ENCODE results near the gene LRRC56. TPM values are rescaled to one million over a fixed set of nuclear protein-coding genes. Genes with fewer than 3 reads are reported as not detected.

LRRC56 gene
- total and polyA plus RNA-seq, 2 of the 13 experiments (the other 11 are each of a cell fraction or from before 2014, with no cell fraction given) = 0.11 to 0.29 TPM

- TF ChIP-seq, protein P1, sequence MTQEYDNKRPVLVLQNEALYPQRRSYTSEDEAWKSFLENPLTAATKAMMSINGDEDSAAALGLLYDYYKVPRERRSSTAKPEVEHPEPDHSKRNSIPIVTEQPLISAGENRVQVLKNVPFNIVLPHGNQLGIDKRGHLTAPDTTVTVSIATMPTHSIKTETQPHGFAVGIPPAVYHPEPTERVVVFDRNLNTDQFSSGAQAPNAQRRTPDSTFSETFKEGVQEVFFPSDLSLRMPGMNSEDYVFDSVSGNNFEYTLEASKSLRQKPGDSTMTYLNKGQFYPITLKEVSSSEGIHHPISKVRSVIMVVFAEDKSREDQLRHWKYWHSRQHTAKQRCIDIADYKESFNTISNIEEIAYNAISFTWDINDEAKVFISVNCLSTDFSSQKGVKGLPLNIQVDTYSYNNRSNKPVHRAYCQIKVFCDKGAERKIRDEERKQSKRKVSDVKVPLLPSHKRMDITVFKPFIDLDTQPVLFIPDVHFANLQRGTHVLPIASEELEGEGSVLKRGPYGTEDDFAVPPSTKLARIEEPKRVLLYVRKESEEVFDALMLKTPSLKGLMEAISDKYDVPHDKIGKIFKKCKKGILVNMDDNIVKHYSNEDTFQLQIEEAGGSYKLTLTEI (CRISPR knock-in tag; conservative IDR thresholded peaks at IDR 0.05) = no peak
- TF ChIP-seq SALL2 (CRISPR knock-in tag; IDR thresholded peaks at IDR 0.05) = no peak
- TF ChIP-seq, protein P2, sequence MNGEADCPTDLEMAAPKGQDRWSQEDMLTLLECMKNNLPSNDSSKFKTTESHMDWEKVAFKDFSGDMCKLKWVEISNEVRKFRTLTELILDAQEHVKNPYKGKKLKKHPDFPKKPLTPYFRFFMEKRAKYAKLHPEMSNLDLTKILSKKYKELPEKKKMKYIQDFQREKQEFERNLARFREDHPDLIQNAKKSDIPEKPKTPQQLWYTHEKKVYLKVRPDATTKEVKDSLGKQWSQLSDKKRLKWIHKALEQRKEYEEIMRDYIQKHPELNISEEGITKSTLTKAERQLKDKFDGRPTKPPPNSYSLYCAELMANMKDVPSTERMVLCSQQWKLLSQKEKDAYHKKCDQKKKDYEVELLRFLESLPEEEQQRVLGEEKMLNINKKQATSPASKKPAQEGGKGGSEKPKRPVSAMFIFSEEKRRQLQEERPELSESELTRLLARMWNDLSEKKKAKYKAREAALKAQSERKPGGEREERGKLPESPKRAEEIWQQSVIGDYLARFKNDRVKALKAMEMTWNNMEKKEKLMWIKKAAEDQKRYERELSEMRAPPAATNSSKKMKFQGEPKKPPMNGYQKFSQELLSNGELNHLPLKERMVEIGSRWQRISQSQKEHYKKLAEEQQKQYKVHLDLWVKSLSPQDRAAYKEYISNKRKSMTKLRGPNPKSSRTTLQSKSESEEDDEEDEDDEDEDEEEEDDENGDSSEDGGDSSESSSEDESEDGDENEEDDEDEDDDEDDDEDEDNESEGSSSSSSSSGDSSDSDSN (CRISPR knock-in tag; IDR thresholded peaks at IDR 0.05) = no peak
- TF ChIP-seq, protein P3, sequence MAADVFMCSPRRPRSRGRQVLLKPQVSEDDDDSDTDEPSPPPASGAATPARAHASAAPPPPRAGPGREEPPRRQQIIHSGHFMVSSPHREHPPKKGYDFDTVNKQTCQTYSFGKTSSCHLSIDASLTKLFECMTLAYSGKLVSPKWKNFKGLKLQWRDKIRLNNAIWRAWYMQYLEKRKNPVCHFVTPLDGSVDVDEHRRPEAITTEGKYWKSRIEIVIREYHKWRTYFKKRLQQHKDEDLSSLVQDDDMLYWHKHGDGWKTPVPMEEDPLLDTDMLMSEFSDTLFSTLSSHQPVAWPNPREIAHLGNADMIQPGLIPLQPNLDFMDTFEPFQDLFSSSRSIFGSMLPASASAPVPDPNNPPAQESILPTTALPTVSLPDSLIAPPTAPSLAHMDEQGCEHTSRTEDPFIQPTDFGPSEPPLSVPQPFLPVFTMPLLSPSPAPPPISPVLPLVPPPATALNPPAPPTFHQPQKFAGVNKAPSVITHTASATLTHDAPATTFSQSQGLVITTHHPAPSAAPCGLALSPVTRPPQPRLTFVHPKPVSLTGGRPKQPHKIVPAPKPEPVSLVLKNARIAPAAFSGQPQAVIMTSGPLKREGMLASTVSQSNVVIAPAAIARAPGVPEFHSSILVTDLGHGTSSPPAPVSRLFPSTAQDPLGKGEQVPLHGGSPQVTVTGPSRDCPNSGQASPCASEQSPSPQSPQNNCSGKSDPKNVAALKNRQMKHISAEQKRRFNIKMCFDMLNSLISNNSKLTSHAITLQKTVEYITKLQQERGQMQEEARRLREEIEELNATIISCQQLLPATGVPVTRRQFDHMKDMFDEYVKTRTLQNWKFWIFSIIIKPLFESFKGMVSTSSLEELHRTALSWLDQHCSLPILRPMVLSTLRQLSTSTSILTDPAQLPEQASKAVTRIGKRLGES (CRISPR knock-in tag; IDR thresholded peaks at IDR 0.05; ENCODE audit: borderline replicate concordance) = no peak
- no peak for TF ChIP-seq POGK (CRISPR knock-in tag; conservative IDR thresholded peaks at IDR 0.05)
- no peak for TF ChIP-seq SOX13 (IDR thresholded peaks at IDR 0.05)
- TF ChIP-seq SOX13 (CRISPR knock-in tag; conservative IDR thresholded peaks at IDR 0.05 in 1 of 2, IDR thresholded peaks at IDR 0.05 in 1 of 2) = no peak; a peak in 1 of 4 replicates
- TF ChIP-seq NCOA5 (CRISPR knock-in tag; IDR thresholded peaks at IDR 0.05) = no peak
- no peak for TF ChIP-seq DNMT1 (CRISPR knock-in tag; IDR thresholded peaks at IDR 0.05)
- no peak for TF ChIP-seq JUN (CRISPR knock-in tag; IDR thresholded peaks at IDR 0.05)
- TF ChIP-seq, protein P4, sequence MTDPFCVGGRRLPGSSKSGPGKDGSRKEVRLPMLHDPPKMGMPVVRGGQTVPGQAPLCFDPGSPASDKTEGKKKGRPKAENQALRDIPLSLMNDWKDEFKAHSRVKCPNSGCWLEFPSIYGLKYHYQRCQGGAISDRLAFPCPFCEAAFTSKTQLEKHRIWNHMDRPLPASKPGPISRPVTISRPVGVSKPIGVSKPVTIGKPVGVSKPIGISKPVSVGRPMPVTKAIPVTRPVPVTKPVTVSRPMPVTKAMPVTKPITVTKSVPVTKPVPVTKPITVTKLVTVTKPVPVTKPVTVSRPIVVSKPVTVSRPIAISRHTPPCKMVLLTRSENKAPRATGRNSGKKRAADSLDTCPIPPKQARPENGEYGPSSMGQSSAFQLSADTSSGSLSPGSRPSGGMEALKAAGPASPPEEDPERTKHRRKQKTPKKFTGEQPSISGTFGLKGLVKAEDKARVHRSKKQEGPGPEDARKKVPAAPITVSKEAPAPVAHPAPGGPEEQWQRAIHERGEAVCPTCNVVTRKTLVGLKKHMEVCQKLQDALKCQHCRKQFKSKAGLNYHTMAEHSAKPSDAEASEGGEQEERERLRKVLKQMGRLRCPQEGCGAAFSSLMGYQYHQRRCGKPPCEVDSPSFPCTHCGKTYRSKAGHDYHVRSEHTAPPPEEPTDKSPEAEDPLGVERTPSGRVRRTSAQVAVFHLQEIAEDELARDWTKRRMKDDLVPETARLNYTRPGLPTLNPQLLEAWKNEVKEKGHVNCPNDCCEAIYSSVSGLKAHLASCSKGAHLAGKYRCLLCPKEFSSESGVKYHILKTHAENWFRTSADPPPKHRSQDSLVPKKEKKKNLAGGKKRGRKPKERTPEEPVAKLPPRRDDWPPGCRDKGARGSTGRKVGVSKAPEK (CRISPR knock-in tag; IDR thresholded peaks at IDR 0.05; ENCODE audit: borderline replicate concordance) = no peak
- TF ChIP-seq HNF4G (IDR thresholded peaks at IDR 0.05; ENCODE audit: borderline replicate concordance, low read depth, low read length) = no peak
- TF ChIP-seq HNF4G (CRISPR knock-in tag; IDR thresholded peaks at IDR 0.05; ENCODE audit: borderline replicate concordance, low read depth) = 0 out of 2 replicates have a peak, but pooled peaks have one; percentile 16
- TF ChIP-seq MAFF (IDR thresholded peaks at IDR 0.05; ENCODE audit: low read depth, low read length) = no peak
Measured at GRCh38 chr11:559712-560304, 22.5 kb downstream of the LRRC56 start (continued).
